Neural cell (in vitro differentiated cells): ENCODE results near the gene IFITM2. TPM values are rescaled to one million over a fixed set of nuclear protein-coding genes. Genes with fewer than 3 reads are reported as not detected.

Experiments
- H2AFZ ChIP-seq: fragments of 200-600, 300-800 bp; sonication (generic), shearing (Covaris generic); 2 replicates; pipeline ENCODE4 v1.6.0; 2014; ENCODE audit warnings: low read depth, mild to moderate bottlenecking, antibody characterized with exemption, low read length, moderate library complexity
- H3F3A ChIP-seq: fragments of 200-600 bp; shearing (Covaris generic); 2 replicates; pipeline ENCODE4 v1.6.1; 2016; ENCODE audit warnings: mild to moderate bottlenecking, moderate library complexity, mixed read lengths, antibody characterized with exemption, low read length; ENCODE audit not compliant: insufficient read depth, poor library complexity, severe bottlenecking
- H3K27ac ChIP-seq: fragments of 200-600, 300-800 bp; sonication (generic), shearing (Covaris generic); 2 replicates; pipeline ENCODE4 v1.5.1; 2014; ENCODE audit warnings: mild to moderate bottlenecking, low read length, moderate library complexity
- H3K27me3 ChIP-seq: fragments of 300-800, 200-600 bp; sonication (generic), shearing (Covaris generic); 2 replicates; pipeline ENCODE4 v1.6.0; 2014; ENCODE audit warnings: mild to moderate bottlenecking, low read depth, low read length, moderate library complexity; ENCODE audit not compliant: insufficient read depth
- H3K36me3 ChIP-seq: fragments of 300-800, 200-600 bp; sonication (generic), shearing (Covaris generic); 2 replicates; pipeline ENCODE4 v1.5.1; 2014; ENCODE audit warnings: mild to moderate bottlenecking, antibody characterized with exemption, low read length, moderate library complexity; ENCODE audit not compliant: insufficient read depth
- H3K4me2 ChIP-seq: fragments of 300-800, 200-600 bp; sonication (generic), shearing (Covaris generic); 2 replicates; pipeline ENCODE4 v1.6.0; 2014; ENCODE audit warnings: mild to moderate bottlenecking, low read length
- H3K4me3 ChIP-seq: fragments of 300-800, 200-600 bp; sonication (generic), shearing (Covaris generic); 2 replicates; pipeline ENCODE4 v1.5.1; 2014; ENCODE audit warnings: mild to moderate bottlenecking, low read length, moderate library complexity
- H3K79me2 ChIP-seq: fragments of 200-600 bp; shearing (Covaris generic); replicated peaks from 2 replicates; pipeline ENCODE4 v1.6.0; 2014; ENCODE audit warnings: mild to moderate bottlenecking, low read length, moderate library complexity; ENCODE audit not compliant: insufficient read depth
- H3K9ac ChIP-seq: fragments of 300-800, 200-600 bp; sonication (generic), shearing (Covaris generic); 2 replicates; pipeline ENCODE4 v1.6.1; 2016; ENCODE audit warnings: mild to moderate bottlenecking, low read length, mixed read lengths
- H3K9me2 ChIP-seq: fragments of 200-600 bp; shearing (Covaris generic); 2 replicates; pipeline ENCODE4 v1.6.1; 2016; ENCODE audit warnings: mild to moderate bottlenecking, low read length, mixed read lengths; ENCODE audit not compliant: insufficient read depth
- H3K9me3 ChIP-seq: fragments of 200-600, 300-800 bp; sonication (generic), shearing (Covaris generic); 2 replicates; pipeline ENCODE4 v1.6.1; 2016; ENCODE audit warnings: mild to moderate bottlenecking, mixed run types, low read length, moderate library complexity, mixed read lengths
- H4K20me1 ChIP-seq: fragments of 200-600 bp; shearing (Covaris generic); 2 replicates; pipeline ENCODE4 v1.6.1; 2016; ENCODE audit warnings: mild to moderate bottlenecking, mixed run types; ENCODE audit not compliant: insufficient read depth
- EP300 ChIP-seq: fragments of 450-650 bp; conservative IDR thresholded peaks from 2 replicates; pipeline ENCODE4 v1.6.1; 2014; ENCODE audit warnings: antibody characterized with exemption, mild to moderate bottlenecking, moderate library complexity; ENCODE audit not compliant: poor library complexity, severe bottlenecking
- EZH2 ChIP-seq: fragments of 200-600, 300-800 bp; shearing (Covaris generic), sonication (generic); IDR thresholded peaks from 2 replicates; pipeline ENCODE4 v1.6.1; 2014; ENCODE audit warnings: antibody characterized with exemption, low read length, borderline replicate concordance, mild to moderate bottlenecking; ENCODE audit not compliant: insufficient read depth, poor library complexity, severe bottlenecking
- MXI1 ChIP-seq: fragments of 450-650 bp; conservative IDR thresholded peaks from 2 replicates; pipeline ENCODE4 v1.6.1; 2014; ENCODE audit warnings: antibody characterized with exemption, mild to moderate bottlenecking; ENCODE audit not compliant: poor library complexity, severe bottlenecking
- POLR2AphosphoS5 ChIP-seq: IDR thresholded peaks from 2 replicates; pipeline ENCODE4 v1.6.1; 2012
- RAD21 ChIP-seq: fragments of 450-650 bp; conservative IDR thresholded peaks from 2 replicates; pipeline ENCODE4 v1.6.1; 2014; ENCODE audit warnings: antibody characterized with exemption, mild to moderate bottlenecking, moderate library complexity
- REST ChIP-seq: IDR thresholded peaks from 2 replicates; pipeline ENCODE4 v1.6.1; 2012; ENCODE audit warnings: borderline replicate concordance
- SMC3 ChIP-seq: fragments of 450-650 bp; conservative IDR thresholded peaks from 2 replicates; pipeline ENCODE4 v1.6.1; 2014; ENCODE audit warnings: antibody characterized with exemption, mild to moderate bottlenecking, moderate library complexity; ENCODE audit not compliant: poor library complexity
- TAF1 ChIP-seq: IDR thresholded peaks from 2 replicates; pipeline ENCODE4 v1.6.1; 2012; ENCODE audit warnings: low read depth
- polyA plus RNA-seq: library from polyadenylated mRNA; depleted of rRNA; stranded (reverse); fragments of >200 nt; gene quantifications from 2 replicates; pipeline ENCODE4 v1.2.3, GENCODE V29; 2014
- TF ChIP-seq, protein P1 (sequence below): fragments of 450-650 bp; IDR thresholded peaks from 2 replicates; pipeline ENCODE4 v1.5.1; 2014; ENCODE audit warnings: antibody characterized with exemption, mild to moderate bottlenecking, moderate library complexity; ENCODE audit not compliant: poor library complexity, severe bottlenecking

The IFITM2 gene
- polyA plus RNA-seq, 1 donor from 2014 or later = not detected

DNA sequence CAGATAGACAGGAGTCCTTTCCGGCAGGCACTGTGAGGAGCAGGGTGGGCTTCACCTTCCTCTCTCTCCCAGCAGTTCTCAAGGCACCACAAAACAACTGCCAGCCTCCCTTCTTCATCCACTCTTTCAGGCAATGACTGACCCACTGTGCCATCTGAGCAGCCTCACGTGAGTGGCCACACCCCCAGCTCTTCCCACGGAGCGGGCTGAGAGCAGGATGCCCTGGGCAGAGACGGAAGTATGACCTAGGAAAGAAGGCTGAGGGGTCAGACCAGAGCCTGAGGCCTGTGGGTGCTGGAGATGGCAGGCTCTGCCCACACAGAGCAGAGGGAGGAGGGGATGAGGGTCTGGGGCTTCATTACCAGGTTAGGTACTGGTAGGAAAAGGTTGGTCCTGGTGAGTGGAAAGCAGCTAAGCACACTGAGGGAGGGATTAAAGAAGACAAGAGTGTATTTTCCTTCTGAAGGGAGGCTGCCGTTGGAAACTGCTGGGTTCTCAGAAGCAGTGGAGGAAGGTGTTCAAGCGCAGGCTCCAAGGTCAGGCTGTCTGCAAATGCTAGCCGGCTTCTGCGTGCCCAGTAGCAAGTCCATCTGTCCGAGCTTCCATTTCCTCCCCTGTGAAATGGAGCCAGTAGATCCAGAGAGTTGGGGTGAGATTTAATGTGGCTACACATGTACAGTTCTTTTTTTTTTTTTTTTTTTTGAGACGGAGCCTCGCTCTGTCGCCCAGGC, 24.8 kb upstream of the IFITM2 start (continued):
- TF ChIP-seq, protein P1, sequence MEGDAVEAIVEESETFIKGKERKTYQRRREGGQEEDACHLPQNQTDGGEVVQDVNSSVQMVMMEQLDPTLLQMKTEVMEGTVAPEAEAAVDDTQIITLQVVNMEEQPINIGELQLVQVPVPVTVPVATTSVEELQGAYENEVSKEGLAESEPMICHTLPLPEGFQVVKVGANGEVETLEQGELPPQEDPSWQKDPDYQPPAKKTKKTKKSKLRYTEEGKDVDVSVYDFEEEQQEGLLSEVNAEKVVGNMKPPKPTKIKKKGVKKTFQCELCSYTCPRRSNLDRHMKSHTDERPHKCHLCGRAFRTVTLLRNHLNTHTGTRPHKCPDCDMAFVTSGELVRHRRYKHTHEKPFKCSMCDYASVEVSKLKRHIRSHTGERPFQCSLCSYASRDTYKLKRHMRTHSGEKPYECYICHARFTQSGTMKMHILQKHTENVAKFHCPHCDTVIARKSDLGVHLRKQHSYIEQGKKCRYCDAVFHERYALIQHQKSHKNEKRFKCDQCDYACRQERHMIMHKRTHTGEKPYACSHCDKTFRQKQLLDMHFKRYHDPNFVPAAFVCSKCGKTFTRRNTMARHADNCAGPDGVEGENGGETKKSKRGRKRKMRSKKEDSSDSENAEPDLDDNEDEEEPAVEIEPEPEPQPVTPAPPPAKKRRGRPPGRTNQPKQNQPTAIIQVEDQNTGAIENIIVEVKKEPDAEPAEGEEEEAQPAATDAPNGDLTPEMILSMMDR = no peak

- no peak overlapping the region for H3K27ac ChIP-seq
- no peak overlapping the region for H3K4me2 ChIP-seq
- H3K9me2 ChIP-seq = no peaks in the 10 kb centered on the region
- no peaks in the 10 kb centered on the region for H3K9me3 ChIP-seq
- no peaks in the 10 kb centered on the region for H4K20me1 ChIP-seq
- no peaks in the 10 kb centered on the region for H3F3A ChIP-seq
- H3K36me3 ChIP-seq = no peaks in the 10 kb centered on the region
- no peak overlapping the region for H2AFZ ChIP-seq
- TF ChIP-seq EP300 = no peak
- TF ChIP-seq MXI1 = no peak
- TF ChIP-seq EZH2 = no peak
- no peak for TF ChIP-seq SMC3
- TF ChIP-seq TAF1 = no peak
- TF ChIP-seq, protein P1 = no peak
- no peak for TF ChIP-seq POLR2AphosphoS5
- no peak for TF ChIP-seq RAD21
- TF ChIP-seq REST = no peak
- H3K27me3 ChIP-seq = peaks cover 17% of the 10 kb centered on the region
- H3K4me3 ChIP-seq = no peak overlapping the region
- H3K9ac ChIP-seq = no peak overlapping the region
- H3K79me2 ChIP-seq = no peaks in the 10 kb centered on the region
Observed at GRCh38 chr11:283405-284104, 24.1 kb upstream of the IFITM2 start.
